ENCODE measurements around the gene TMEM126A.

TMEM126A gene

GRCh38 chr11:85698195-85698594 is 50.4 kb downstream of the TMEM126A start:
- DNase-seq: no peak

- peak in 1 of 2 donors; percentile 30 for DNase-seq
Measured at GRCh38 chr11:85699957-85700741, 52.4 kb downstream of the TMEM126A start.

- no peak for DNase-seq
Measured at GRCh38 chr11:85704967-85705366, 57.2 kb downstream of the TMEM126A start.

- no peak for DNase-seq
Measured at GRCh38 chr11:85705800-85706199, 58.0 kb downstream of the TMEM126A start.
